Colonic mucosa (tissue), 4 donors: Measurements from ENCODE around the gene DST. TPM values are rescaled to one million over a fixed set of nuclear protein-coding genes. Genes with fewer than 3 reads are reported as not detected.
A peak's percentile ranks its signal among the peaks of the same experiment; 100 is the strongest.

Experiments
- DNase-seq: peaks from one replicate; pipeline ENCODE4 v3.0.0-alpha.2; 2020
- H3K27ac ChIP-seq: fragments of 200-600 bp; one replicate; pipeline ENCODE4 v1.8.0; 2021
- H3K27me3 ChIP-seq: fragments of 200-600 bp; one replicate; pipeline ENCODE4 v1.8.0; 2021
- H3K36me3 ChIP-seq: fragments of 200-600 bp; one replicate; pipeline ENCODE4 v1.8.0; 2021
- H3K4me1 ChIP-seq: fragments of 200-600 bp; one replicate; pipeline ENCODE4 v1.8.0; 2021; ENCODE audit warnings: mild to moderate bottlenecking
- H3K4me3 ChIP-seq: fragments of 200-600 bp; one replicate; pipeline ENCODE4 v1.8.0; 2021
- H3K9ac ChIP-seq, 2 donors: one replicate each; pipeline ENCODE4 v1.7.0; 2013; ENCODE audit warnings: control low read depth in 2 of 2, low read depth in 2 of 2, low read length in 2 of 2
- H3K9me3 ChIP-seq: fragments of 200-600 bp; one replicate; pipeline ENCODE4 v1.8.0; 2021
- CTCF ChIP-seq: fragments of 200-600 bp; IDR thresholded peaks from one replicate; pipeline ENCODE4 v1.8.0; 2022; ENCODE audit warnings: antibody characterized with exemption, mild to moderate bottlenecking
- intact Hi-C: fragments of 100-400 bp; cut with DNase I; formaldehyde crosslinking; loops from one replicate; pipeline ENCODE4 v1.14.1; 2022
- total RNA-seq, 2 donors: library from RNA; stranded (reverse); fragmentation: NEBNext Ultra II Directional in 1 of 2; extraction: Animal tissue kit (Norgen Biotek cat#: 25700) in 1 of 2; gene quantifications; one replicate each; pipeline ENCODE4 v1.2.1, GENCODE V29; 2021
- donor health status: healthy.
- donor health status: DM: no; HTN: no; CAD: no.
- donor health status: DM: no; HTN: no; CAD: no.

Gene DST
- total RNA-seq, 2 donors from 2014 or later = 115 to 197 TPM

- DNase-seq = no peak
- H3K4me3 ChIP-seq = peak overlapping the region; percentile 4
- intact Hi-C loops = loop anchor here (2.0 kb wide), 1 partner anchor 32 kb away; no protein-coding TSS in a partner anchor
- H3K36me3 ChIP-seq = no peaks in the 10 kb centered on the region
- no peaks in the 10 kb centered on the region for H3K27me3 ChIP-seq
- TF ChIP-seq CTCF = no peak
- no peaks in the 10 kb centered on the region for H3K9me3 ChIP-seq
- H3K27ac ChIP-seq = peak overlapping the region; percentile 82
- H3K9ac ChIP-seq = peak overlapping the region in 1 of 2 donors; percentile 3
- H3K4me1 ChIP-seq = peaks cover 3% of the 10 kb centered on the region
Measured at GRCh38 chr6:56689114-56689513, 46.4 kb upstream of the DST start.

DNA sequence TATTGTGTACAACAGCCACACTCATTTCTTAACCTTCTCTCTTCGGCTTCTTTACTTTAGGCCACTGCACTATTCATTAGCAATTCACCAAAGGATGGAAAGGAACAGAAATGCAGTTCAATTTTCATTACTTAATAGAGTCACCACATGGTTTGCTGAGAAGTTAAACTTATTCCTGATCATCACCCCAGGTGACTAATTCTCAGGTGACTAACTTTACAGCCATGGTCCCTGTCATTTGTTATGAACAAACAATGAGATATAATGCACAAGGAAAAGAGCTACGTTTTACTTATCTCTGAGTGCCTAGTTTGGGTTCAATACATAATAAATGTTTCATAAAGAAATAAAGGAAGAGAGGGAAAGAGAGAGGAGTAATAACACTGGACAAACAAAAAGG is 45.8 kb upstream of the DST start:
- DNase-seq = no peak
- H3K4me3 ChIP-seq = peak overlapping the region; percentile 4
- peaks cover 3% of the 10 kb centered on the region for H3K4me1 ChIP-seq

GRCh38 chr6:56687551-56687950 is 44.9 kb upstream of the DST start:
- Histone ChIP-seq H3K4me3 (no peak overlapping the region), H3K27me3 (no peaks in the 10 kb centered on the region), H3K9ac (no peak overlapping the region), H3K36me3 (no peaks in the 10 kb centered on the region), H3K9me3 (no peaks in the 10 kb centered on the region), H3K4me1 (peaks cover 3% of the 10 kb centered on the region), H3K27ac (no peak overlapping the region)
- DNase-seq = no peak
- no peak for TF ChIP-seq CTCF
- intact Hi-C loops = no loop called here

More for the DNA sequence above, 45.8 kb upstream of the DST start:
- H3K36me3 ChIP-seq = no peaks in the 10 kb centered on the region
- no peaks in the 10 kb centered on the region for H3K27me3 ChIP-seq
- no peaks in the 10 kb centered on the region for H3K9me3 ChIP-seq
- intact Hi-C loops = loop anchor here (2.0 kb wide), 1 partner anchor 32 kb away; no protein-coding TSS in a partner anchor
- H3K27ac ChIP-seq = peak overlapping the region; percentile 82
- no peak for TF ChIP-seq CTCF
- no peak overlapping the region for H3K9ac ChIP-seq

DNA sequence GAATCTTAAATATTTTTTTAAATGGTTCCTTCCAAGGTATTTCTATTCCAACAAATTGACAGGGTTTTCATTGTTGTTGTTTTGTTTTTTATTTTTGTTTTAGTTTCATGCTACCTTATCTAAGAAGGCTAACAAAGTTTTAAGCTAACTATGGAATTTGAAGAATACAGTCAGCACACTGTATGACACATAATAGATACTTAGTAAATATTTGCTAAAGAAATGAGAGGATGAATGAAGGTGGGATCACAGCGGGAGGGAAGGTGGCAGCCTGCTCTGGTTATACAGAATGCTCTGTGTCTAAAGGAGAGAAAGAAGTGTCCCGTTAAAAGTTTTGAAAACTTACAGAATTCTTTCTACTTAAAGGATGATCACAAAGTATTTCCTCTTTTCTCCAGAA is 43.7 kb upstream of the DST start:
- intact Hi-C loops = no loop called here
- Histone ChIP-seq H3K9me3 (no peaks in the 10 kb centered on the region), H3K36me3 (no peaks in the 10 kb centered on the region), H3K27ac (no peak overlapping the region), H3K27me3 (no peaks in the 10 kb centered on the region), H3K4me3 (no peak overlapping the region), H3K9ac (no peak overlapping the region), H3K4me1 (peaks cover 3% of the 10 kb centered on the region)
- no peak for TF ChIP-seq CTCF
- no peak for DNase-seq

GRCh38 chr6:56685994-56686393 is 43.3 kb upstream of the DST start:
- Histone ChIP-seq H3K4me1 (peaks cover 3% of the 10 kb centered on the region), H3K27ac (no peak overlapping the region), H3K36me3 (no peaks in the 10 kb centered on the region), H3K9me3 (no peaks in the 10 kb centered on the region), H3K9ac (no peak overlapping the region), H3K4me3 (no peak overlapping the region), H3K27me3 (no peaks in the 10 kb centered on the region)
- DNase-seq = no peak
- TF ChIP-seq CTCF = no peak
- intact Hi-C loops = no loop called here
